ENCODE measurements around the gene FNDC3B.

FNDC3B gene

DNA sequence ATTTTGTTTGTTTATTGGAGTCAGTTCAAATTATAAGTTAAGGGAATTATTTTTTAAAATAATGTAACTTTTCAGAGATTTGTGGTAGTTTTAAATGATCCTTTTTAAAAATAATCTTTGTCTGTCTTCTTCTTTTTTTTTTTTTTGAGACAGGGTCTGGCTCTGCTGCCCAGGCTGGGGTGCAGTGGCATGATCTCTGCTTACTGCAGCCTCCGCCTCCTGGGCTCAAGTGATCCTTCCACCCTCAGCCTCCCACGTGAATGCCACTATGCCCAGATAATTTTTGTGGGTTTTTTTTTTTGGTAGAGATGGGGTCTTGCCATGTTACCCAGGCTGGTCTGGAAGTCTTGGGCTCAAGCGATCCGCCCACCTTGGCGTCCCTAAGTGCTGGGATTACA is 12.6 kb downstream of the FNDC3B start:
- no peak for DNase-seq (ENCODE audit: insufficient read length, low spot score)
- no peak for FAIRE-seq

DNA sequence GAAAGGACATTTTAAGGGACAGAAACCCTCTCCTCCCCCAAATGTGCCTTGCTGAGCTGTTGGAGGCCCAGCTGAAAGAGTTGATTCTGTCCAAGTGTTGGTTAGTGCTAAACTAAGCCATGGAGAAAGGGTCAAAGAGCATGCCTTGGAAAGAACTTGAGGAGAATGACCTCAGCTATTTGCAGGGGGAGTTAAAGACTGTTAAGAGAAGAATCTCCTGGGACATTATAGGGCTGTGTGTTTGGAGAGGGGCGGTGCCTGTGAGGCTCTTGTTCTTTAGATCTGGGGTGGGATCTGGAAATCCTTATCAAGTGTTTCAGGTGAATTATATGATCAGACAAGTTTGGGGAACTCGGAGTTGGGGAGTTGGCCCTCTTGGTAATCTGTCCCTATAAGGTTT is 13.0 kb downstream of the FNDC3B start:
- DNase-seq (ENCODE audit: insufficient read length, low spot score) (no peak), FAIRE-seq (peak; percentile 52)

DNA sequence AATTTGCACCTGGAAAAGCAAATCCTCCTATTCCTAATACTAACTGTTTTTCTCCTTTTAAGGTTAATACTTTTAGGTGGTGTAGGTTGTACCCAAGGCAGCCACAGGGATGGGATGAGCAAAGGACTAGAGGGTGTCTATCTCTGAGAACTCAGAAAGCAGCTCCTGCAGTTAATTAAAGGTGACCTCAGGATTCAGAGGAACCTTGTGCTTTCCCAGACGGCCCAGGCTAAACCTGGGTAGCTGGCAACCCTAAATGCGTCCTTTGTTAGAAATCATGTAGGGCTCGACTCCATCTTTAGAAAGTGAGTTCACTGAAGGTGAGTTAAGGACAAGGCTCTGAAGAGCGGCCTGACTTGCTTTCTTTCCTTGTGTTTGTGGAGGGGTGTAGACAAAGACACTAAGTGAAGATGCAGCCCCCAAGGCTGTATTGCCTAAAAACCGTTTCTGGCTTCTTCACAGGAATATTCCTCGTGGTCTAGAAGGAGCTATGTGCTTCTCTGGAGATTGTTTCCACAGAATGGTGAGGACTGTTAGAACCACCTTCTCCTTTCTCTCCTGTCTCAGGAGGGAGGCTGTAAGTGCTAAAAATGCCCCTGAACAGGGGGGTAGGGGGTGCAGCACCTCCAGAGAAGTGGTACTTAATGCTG is 14.9 kb downstream of the FNDC3B start:
- no peak for FAIRE-seq
- no peak for DNase-seq (ENCODE audit: insufficient read length, low spot score)

GRCh38 chr3:172056416-172056815 is 17.0 kb downstream of the FNDC3B start:
- peak; percentile 68 for FAIRE-seq
- DNase-seq (ENCODE audit: insufficient read length, low spot score), result no peak

DNA sequence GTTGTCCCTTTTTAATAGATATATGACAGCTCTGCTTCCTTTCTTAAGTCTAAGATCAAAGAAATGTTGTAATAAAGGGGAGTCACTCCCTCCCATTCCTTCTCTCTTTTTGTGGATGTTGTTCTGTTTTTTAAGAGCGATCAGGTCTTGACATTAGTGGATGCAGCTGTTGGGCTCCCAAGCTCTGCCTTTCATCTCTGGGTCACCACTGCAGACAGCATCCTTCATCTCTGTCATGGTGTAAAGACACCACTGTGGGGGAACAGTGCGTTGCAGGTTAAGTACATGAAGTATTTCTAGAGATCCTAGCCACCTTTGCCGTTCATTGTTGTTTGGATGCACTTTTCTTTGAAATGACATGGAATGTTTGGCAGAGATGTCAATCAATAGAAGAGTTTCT is 17.7 kb downstream of the FNDC3B start:
- FAIRE-seq, result peak; percentile 39
- no peak for DNase-seq (ENCODE audit: insufficient read length, low spot score)

- DNase-seq (ENCODE audit: insufficient read length, low spot score) (no peak), FAIRE-seq (no peak)
Observed at GRCh38 chr3:172057624-172058327, 18.4 kb downstream of the FNDC3B start.

DNA sequence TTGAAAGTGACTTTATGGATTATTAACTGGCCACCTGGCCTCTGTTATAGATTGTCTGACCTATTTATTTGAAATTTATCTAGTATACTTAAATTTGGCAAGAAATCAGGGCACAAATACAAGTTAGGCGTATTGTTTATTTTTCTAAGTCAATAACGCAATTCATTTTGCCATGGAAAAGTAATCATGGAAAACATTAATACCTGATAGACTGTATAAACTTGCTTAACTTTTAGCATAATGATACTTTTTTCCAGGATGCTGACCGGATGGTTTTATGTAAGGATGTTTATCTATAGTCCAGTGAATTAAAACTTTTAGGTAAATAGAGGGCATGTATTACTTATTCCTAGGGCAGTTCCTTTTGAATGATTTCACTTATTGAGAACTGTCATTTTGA is 20.2 kb downstream of the FNDC3B start:
- DNase-seq (ENCODE audit: insufficient read length, low spot score), result no peak
- no peak for FAIRE-seq

- no peak for DNase-seq (ENCODE audit: insufficient read length, low spot score)
- FAIRE-seq, result no peak
Observed at GRCh38 chr3:172060234-172060633, 20.9 kb downstream of the FNDC3B start.

DNA sequence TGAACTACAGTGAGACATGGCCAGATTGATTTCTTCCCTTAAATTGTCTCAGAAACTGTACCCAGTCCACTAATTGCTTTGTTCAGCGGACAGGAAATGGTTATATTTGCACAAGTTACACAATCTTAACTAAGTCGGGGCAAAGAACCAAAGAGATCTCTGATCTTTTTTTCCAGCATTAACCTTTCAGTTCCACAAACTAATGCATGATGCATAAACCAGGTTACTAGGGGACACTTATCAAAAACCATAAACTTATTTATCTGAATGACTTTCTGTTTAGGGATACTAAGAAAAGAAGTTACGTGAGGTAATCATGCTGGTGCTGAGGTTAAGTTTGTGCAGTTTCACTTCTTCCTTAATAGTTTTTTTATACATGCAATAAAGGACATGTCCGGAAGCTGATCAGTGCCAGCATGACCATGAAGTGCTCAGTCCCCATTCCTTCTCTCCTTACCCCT is 22.4 kb downstream of the FNDC3B start:
- peak; percentile 94 for FAIRE-seq

DNA sequence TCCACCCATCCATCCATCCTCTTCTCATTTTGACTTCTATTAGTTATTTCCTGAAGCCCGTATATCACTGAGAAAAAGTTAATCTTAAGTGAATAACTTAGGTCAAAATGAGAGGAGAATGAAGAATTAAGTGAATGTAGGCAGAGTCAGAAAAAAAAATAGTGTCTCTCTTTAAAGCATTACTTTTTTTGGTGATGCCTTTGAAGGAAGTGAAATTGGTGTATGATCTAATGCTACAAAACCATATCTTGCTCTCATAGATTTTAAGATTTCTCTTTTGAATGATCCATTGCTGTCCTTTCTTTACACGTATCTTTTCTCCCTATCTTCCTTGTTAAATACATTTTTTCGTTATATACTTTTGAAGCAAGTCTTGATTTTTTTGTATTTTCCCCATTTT is 23.4 kb downstream of the FNDC3B start:
- FAIRE-seq, result peak; percentile 33
- no peak for DNase-seq (ENCODE audit: insufficient read length, low spot score)

More for the DNA sequence above, 22.4 kb downstream of the FNDC3B start:
- peak; percentile 16 for DNase-seq (ENCODE audit: insufficient read length, low spot score)

GRCh38 chr3:172063456-172064432 is 24.4 kb downstream of the FNDC3B start:
- DNase-seq (ENCODE audit: insufficient read length, low spot score) (no peak), FAIRE-seq (no peak)

DNA sequence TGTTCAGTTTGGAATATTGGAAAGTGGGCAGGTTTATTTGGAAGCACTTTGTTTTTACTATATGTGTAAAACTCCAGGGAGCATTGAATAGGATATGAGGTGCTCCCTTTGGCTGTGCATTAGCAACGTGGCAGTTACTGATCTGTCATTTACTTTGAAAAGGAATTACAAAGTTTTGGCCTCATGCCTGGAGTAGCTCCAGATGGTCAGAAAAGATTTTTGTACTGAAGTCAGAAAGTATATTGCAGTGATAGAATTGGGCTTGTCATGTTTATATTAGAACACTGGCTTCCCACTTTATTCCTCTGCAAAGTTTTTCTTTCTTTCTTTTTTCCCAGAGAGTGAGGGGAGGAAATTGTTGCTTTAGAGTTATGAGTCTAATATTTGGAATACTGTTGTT is 26.1 kb downstream of the FNDC3B start:
- DNase-seq (ENCODE audit: insufficient read length, low spot score) (no peak), FAIRE-seq (peak; percentile 47)

- DNase-seq (ENCODE audit: insufficient read length, low spot score) (peak; percentile 18), FAIRE-seq (peak; percentile 96)
Observed at GRCh38 chr3:172065967-172066762, 26.8 kb downstream of the FNDC3B start.

DNA sequence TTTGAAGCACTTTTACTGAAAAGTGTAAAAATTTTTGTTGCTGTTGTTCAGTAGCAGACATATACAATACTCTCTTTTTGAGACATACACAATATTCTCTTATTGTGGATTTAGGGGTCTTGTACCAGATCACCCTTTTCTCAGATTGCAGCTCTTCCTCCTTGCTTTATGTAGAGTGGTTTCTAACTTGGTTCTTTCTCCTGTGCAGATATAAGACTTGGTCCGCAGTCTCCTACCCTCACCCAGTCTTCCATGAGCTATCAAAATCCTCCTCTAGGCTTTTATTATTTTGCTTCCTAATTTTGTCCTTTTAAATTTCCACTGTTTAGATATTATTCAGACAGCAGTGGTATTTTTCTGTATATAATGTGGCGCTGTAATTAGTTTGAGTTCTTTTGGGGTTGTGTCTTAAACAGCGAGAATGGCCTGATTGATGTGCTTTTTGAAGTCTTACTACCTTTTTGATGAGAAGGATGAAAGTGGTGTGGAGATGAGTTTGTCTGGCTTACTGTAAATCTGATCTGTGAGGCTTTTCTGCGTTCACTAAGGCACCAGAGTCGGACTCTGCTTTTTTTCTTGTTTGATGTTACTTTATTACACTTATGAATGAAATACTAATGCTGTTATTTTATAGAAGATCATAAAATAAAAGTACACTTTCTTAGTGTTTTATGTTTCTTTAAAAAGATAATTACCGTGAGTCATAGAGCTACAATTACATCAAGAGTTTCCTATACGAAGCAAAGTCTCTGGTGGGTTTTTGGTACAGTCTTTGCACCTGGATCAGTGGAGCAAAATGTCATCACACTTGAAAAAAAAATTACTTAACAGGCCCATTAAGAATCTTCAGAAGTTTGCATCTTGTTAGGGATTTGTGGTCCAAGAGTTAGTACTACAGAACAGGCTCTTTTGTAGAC is 27.8 kb downstream of the FNDC3B start:
- no peak for DNase-seq (ENCODE audit: insufficient read length, low spot score)
- FAIRE-seq, result no peak

DNA sequence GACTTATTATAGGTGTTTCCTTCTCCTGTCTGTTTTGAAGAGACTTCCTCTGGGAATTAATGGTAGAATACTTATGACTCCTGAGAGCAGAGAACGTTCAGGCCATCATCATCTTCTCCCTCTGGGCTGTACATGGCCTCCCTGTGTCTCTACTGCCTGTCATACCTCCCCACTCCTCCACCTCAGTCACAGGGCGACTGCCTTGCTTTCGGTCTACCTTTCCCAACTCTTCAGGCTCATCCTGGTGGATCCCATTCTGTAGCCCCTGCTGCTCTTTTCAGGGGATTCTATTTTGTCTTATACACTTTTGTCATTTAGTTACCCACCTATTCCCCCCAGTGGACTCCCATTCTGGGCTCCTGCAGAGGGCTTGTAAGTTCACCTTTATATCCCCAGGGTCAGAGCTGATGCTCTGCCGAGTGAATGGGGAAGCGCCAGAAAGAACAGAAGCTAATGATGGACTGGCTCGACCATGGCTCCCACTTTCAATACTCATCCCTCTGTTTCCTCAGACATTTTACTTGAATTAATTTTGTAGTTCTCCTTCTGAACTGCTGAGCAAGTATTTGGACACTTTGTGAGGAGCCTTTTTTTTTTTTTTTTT is 28.6 kb downstream of the FNDC3B start:
- FAIRE-seq, result peak; percentile 11

DNA sequence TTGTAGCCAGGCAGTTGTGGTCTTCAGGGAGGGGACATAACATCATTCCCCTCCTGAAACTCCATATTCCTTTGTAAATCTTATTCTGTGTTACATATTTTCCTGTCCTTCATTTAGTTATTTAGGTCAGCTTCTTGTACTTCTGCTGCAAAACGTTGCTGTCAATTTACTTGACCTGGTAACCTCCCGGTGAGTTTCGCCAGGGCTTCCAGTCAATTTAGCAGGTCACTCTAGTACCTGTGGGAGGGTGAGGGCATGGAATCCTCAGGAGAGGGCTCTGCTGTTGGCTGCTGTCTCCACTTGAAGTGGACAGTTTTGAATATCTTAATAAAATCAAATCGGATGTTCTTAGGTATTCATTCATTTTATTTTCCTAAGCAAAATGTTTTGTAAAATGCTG is 29.6 kb downstream of the FNDC3B start:
- FAIRE-seq (no peak), DNase-seq (ENCODE audit: insufficient read length, low spot score) (no peak)

More for the DNA sequence above, 28.6 kb downstream of the FNDC3B start:
- no peak for DNase-seq (ENCODE audit: insufficient read length, low spot score)

GRCh38 chr3:172069478-172069877 is 30.1 kb downstream of the FNDC3B start:
- no peak for DNase-seq (ENCODE audit: insufficient read length, low spot score)

GRCh38 chr3:172070269-172070668 is 30.9 kb downstream of the FNDC3B start:
- DNase-seq (ENCODE audit: insufficient read length, low spot score) (no peak), FAIRE-seq (no peak)

More at GRCh38 chr3:172069478-172069877, 30.1 kb downstream of the FNDC3B start:
- FAIRE-seq, result no peak

DNA sequence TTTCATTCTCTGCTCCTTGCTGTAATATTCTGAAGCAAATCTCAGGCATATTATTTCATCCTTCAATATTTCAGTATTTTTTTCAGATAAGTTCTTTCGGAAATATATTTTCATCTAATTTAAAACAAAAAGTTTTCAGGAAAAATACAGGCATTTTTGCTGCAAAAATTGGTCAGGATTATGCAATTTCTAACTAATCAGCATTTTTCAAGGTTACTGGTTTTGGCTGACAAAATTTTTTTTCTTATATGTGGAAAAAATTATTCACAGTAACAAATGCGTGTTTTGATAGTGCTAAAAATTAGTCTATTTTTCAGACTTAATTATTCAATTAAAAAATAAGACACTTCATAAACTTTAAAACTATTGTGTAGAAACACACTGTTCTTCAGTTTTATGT is 31.4 kb downstream of the FNDC3B start:
- FAIRE-seq, result no peak

More for the DNA sequence above, 31.4 kb downstream of the FNDC3B start:
- DNase-seq (ENCODE audit: insufficient read length, low spot score), result no peak

Measured in GM19239 (cell line).